B cell (primary cell): ENCODE data around the gene ZNF786. TPM values are rescaled to one million over a fixed set of nuclear protein-coding genes. Genes with fewer than 3 reads are reported as not detected.
A peak's percentile ranks its signal among the peaks of the same experiment; 100 is the strongest.

Source experiments
- ATAC-seq: fragments of 200-7000 bp; cut with Tn5 transposase; one replicate; pipeline ENCODE4 v1.10.0; 2021; ENCODE audit warnings: low read depth, mild to moderate bottlenecking, moderate number of reproducible peaks, moderate library complexity
- CTCF ChIA-PET: fragments of 350-600 bp; sonication (Branson Sonifier 250); formaldehyde crosslinking; loops from one replicate; lab custom pipeline; 2021; ENCODE audit warnings: antibody characterized with exemption, inconsistent platforms; lab: Charles Lee
- POLR2A ChIA-PET: fragments of 350-600 bp; sonication (Branson Sonifier 250); formaldehyde crosslinking; loops from one replicate; lab custom pipeline; 2021; ENCODE audit warnings: antibody characterized with exemption; lab: Charles Lee
- DNase-seq: peaks from one replicate; pipeline ENCODE4 v3.0.0; 2013
- H2AFZ ChIP-seq: 2 replicates; pipeline ENCODE4 v1.6.1; 2012; ENCODE audit warnings: mild to moderate bottlenecking, low read depth, low read length; ENCODE audit not compliant: insufficient read depth, poor library complexity, severe bottlenecking
- H3K27ac ChIP-seq, 2 donors: 1 replicate in 1 of 2; 2 replicates in 1 of 2; pipeline ENCODE4 v1.5.1; 2012 to 2013; ENCODE audit warnings: low read length in 2 of 2, mild to moderate bottlenecking in 2 of 2, moderate library complexity in 1 of 2
- H3K27me3 ChIP-seq, 4 experiments: fragments of 200-600 bp in 1 of 4; sonication (generic) in 1 of 4; replicated peaks in 1 of 4; 1 replicate in 2 of 4; 2 replicates in 2 of 4; pipeline versions ENCODE4 v1.6.1 to v1.7.0; 2013 to 2016; ENCODE audit warnings: low read length in 3 of 4, mild to moderate bottlenecking in 2 of 4, mixed read lengths in 1 of 4, moderate library complexity in 1 of 4; ENCODE audit not compliant: insufficient read depth in 4 of 4, control insufficient read depth in 3 of 4; ENCODE audit errors: control extremely low read depth in 1 of 4
- H3K36me3 ChIP-seq, 2 experiments: replicated peaks in 1 of 2; 1 replicate in 1 of 2; 2 replicates in 1 of 2; pipeline versions ENCODE4 v1.6.1 to v1.7.1; 2013; ENCODE audit warnings: low read length in 1 of 2; ENCODE audit not compliant: insufficient read depth in 2 of 2, control insufficient read depth in 1 of 2; ENCODE audit errors: control extremely low read depth in 1 of 2, extremely low read depth in 1 of 2
- H3K4me1 ChIP-seq, 2 donors: fragments of 200-600 bp in 1 of 2; sonication (generic) in 1 of 2; 1 replicate in 1 of 2; 2 replicates in 1 of 2; pipeline versions ENCODE4 v1.5.1 to v1.6.1; 2013 to 2017; ENCODE audit warnings: low read length in 2 of 2; ENCODE audit not compliant: control insufficient read depth in 2 of 2, insufficient read depth in 2 of 2
- H3K4me2 ChIP-seq: replicated peaks from 2 replicates; pipeline ENCODE3; 2012; ENCODE audit warnings: mild to moderate bottlenecking, low read depth, low read length; ENCODE audit not compliant: poor library complexity, severe bottlenecking
- H3K4me3 ChIP-seq, 5 experiments: fragments of 200-600 bp in 1 of 5; sonication (generic) in 1 of 5; 1 replicate in 3 of 5; 2 replicates in 2 of 5; pipeline versions ENCODE4 v1.5.1 to v1.7.0; 2011 to 2016; ENCODE audit warnings: low read length in 4 of 5, mild to moderate bottlenecking in 4 of 5, low read depth in 2 of 5, control low read depth in 1 of 5, moderate library complexity in 1 of 5; ENCODE audit not compliant: insufficient read depth in 1 of 5; ENCODE audit errors: control extremely low read depth in 1 of 5, extremely low read depth in 1 of 5
- H3K79me2 ChIP-seq: fragments of 200-600 bp; sonication (generic); one replicate; pipeline ENCODE4 v1.6.0; 2016; ENCODE audit warnings: low read length; ENCODE audit not compliant: control insufficient read depth, insufficient read depth
- H3K9ac ChIP-seq: fragments of 200-600 bp; sonication (generic); 2 replicates; pipeline ENCODE4 v1.6.1; 2017; ENCODE audit warnings: mild to moderate bottlenecking, low read length, moderate library complexity
- H3K9me3 ChIP-seq, 3 donors: one replicate each; pipeline versions ENCODE4 v1.6.1 to v1.7.1; 2013; ENCODE audit warnings: low read length in 2 of 3; ENCODE audit not compliant: control insufficient read depth in 2 of 3, insufficient read depth in 1 of 3; ENCODE audit errors: control extremely low read depth in 1 of 3
- H4K20me1 ChIP-seq: 2 replicates; pipeline ENCODE4 v1.6.0; 2012; ENCODE audit warnings: mild to moderate bottlenecking, low read length; ENCODE audit not compliant: insufficient read depth, control insufficient read depth, poor library complexity, severe bottlenecking
- H3K27ac Mint-ChIP-seq: one replicate; pipeline ENCODE4 v1.8.0; 2021; ENCODE audit warnings: mixed read lengths
- H3K27me3 Mint-ChIP-seq: one replicate; pipeline ENCODE4 v1.8.0; 2021; ENCODE audit warnings: mixed read lengths
- H3K4me1 Mint-ChIP-seq: one replicate; pipeline ENCODE4 v1.8.0; 2021; ENCODE audit warnings: mixed read lengths
- H3K4me3 Mint-ChIP-seq: one replicate; pipeline ENCODE4 v1.8.0; 2021; ENCODE audit warnings: mixed read lengths
- H3K9me3 Mint-ChIP-seq: one replicate; pipeline ENCODE4 v1.8.0; 2022; ENCODE audit warnings: mixed read lengths; ENCODE audit not compliant: insufficient read depth
- EZH2 ChIP-seq: IDR thresholded peaks from 2 replicates; pipeline ENCODE4 v1.6.1; 2012; ENCODE audit warnings: borderline replicate concordance, low read depth, mild to moderate bottlenecking, moderate library complexity, low read length; ENCODE audit not compliant: insufficient read depth, poor library complexity, severe bottlenecking
- WGBS: methylation state at CpG from one replicate; pipeline ENCODE4 v1.1.5; 2013; ENCODE audit warnings: missing lambda C conversion rate; ENCODE audit not compliant: insufficient coverage; 5-methylcytosine and 5-hydroxymethylcytosine counted together
- intact Hi-C: fragments of 100-400 bp; cut with micrococcal nuclease; formaldehyde crosslinking; loops from one replicate; pipeline ENCODE4 v1.10.0; 2022
- polyA plus RNA-seq: library from polyadenylated mRNA; depleted of rRNA; stranded (reverse); fragments of >200 nt; gene quantifications from 2 replicates; pipeline ENCODE4 v1.2.3, GENCODE V29; 2012
- small RNA-seq: library from RNA; depleted of rRNA; stranded (forward); fragments of <200 nt; gene quantifications from one replicate; pipeline ENCODE3, GENCODE V24; 2012; ENCODE audit warnings: low replicate concordance, low read depth; ENCODE audit not compliant: insufficient read length
- total RNA-seq, 2 donors: library from RNA; stranded (reverse); fragments of 120-200 nt in 1 of 2; gene quantifications; 1 replicate in 1 of 2; 2 replicates in 1 of 2; pipeline versions ENCODE4 v1.2.3 to v1.2.4, GENCODE V29; 2013 to 2022
- TF ChIP-seq, protein P1 (sequence below): fragments of 200-600 bp; IDR thresholded peaks from one replicate; pipeline ENCODE4 v1.8.0; 2022; ENCODE audit warnings: antibody characterized with exemption, mild to moderate bottlenecking

Gene ZNF786
- total and polyA plus RNA-seq, 2 donors (not counting 1 experiment from before 2014, with no cell fraction given) = 6.4 to 14.7 TPM

DNA sequence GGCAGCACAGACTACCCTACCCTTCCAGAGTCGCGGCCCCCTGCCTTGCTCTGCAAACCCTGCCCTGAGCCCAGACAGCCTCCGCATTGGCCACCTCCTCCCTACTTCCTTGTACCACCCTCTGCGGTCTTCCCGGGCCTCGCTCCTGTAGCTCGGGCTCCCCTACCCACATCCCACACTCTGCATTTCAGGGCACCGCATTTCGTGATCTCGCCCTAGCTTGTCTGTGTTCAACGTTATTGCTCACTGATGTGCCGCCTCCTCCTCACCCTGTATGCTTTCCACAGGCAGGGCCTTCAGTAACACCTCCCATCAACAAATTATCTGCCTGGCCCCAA, 68.8 kb downstream of the ZNF786 start:
- DNase-seq (no peak), ATAC-seq (no peak)
- Histone ChIP-seq H3K4me3 (no peak overlapping the region), H3K9me3 (no peaks in the 10 kb centered on the region), H3K27ac (no peak overlapping the region), H3K27me3 (no peaks in the 10 kb centered on the region), H3K36me3 (peaks cover 3 to 11% of the 10 kb centered on the region in 2 experiments), H4K20me1 (peaks cover 22% of the 10 kb centered on the region), H3K4me1 (peaks cover 2 to 8% of the 10 kb centered on the region in 2 donors), H3K4me2 (no peak overlapping the region), H3K79me2 (peaks cover 52% of the 10 kb centered on the region), H2AFZ (no peak overlapping the region), H3K9ac (no peak overlapping the region)
- no peaks in the 10 kb centered on the region for H3K27me3 Mint-ChIP-seq
- H3K27ac Mint-ChIP-seq = no peak overlapping the region
- 79% methylated on average over 12 of the region's 12 CpGs for WGBS
- intact Hi-C loops = loop anchor here (10.0 kb wide), 1 partner anchor 243 kb away; the partner anchor contains the start of gene ZNF783
- peak overlapping the region; percentile 27 for H3K4me3 Mint-ChIP-seq
- ChIA-PET POLR2A (interaction anchor here (0.7 kb wide), 1 partner anchor 558 kb away, joined by 4 read pairs; no protein-coding TSS in a partner anchor), CTCF (interaction anchor here (0.9 to 1.1 kb wide), 3 partner anchors 16 to 44 kb away, joined by 3 to 4 read pairs (median 3); no protein-coding TSS in a partner anchor)
- H3K9me3 Mint-ChIP-seq = no peaks in the 10 kb centered on the region
- TF ChIP-seq, protein P1, sequence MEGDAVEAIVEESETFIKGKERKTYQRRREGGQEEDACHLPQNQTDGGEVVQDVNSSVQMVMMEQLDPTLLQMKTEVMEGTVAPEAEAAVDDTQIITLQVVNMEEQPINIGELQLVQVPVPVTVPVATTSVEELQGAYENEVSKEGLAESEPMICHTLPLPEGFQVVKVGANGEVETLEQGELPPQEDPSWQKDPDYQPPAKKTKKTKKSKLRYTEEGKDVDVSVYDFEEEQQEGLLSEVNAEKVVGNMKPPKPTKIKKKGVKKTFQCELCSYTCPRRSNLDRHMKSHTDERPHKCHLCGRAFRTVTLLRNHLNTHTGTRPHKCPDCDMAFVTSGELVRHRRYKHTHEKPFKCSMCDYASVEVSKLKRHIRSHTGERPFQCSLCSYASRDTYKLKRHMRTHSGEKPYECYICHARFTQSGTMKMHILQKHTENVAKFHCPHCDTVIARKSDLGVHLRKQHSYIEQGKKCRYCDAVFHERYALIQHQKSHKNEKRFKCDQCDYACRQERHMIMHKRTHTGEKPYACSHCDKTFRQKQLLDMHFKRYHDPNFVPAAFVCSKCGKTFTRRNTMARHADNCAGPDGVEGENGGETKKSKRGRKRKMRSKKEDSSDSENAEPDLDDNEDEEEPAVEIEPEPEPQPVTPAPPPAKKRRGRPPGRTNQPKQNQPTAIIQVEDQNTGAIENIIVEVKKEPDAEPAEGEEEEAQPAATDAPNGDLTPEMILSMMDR = no peak
- TF ChIP-seq EZH2 = no peak
- peaks cover 29% of the 10 kb centered on the region for H3K4me1 Mint-ChIP-seq

DNA sequence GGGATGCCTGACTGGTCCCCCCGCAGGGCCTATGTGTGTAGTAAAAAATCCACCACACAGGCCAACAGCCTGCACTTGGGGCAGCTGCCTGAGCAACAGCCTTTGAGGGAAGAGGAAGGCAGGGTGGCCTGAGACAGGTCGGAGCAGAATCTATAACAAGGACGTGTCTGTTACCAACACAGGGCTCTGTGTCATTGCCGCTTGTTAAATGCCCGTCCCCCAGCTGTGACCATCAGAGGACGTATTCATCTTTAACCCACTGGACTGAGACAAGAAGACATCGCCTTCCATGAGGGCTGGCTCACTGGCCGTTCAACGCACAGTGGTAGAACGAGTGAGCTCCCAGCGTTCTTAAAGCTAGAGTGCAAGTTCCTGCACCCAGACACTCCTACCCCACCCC, 70.0 kb downstream of the ZNF786 start:
- ChIA-PET CTCF (interaction anchor here (1.4 kb wide), 1 partner anchor 15 kb away, joined by 4 read pairs; no protein-coding TSS in a partner anchor), POLR2A (no interaction called here)
- H3K27ac Mint-ChIP-seq = no peak overlapping the region
- peaks cover 21% of the 10 kb centered on the region for H4K20me1 ChIP-seq
- H3K4me1 Mint-ChIP-seq = peaks cover 22% of the 10 kb centered on the region
- peaks cover 46% of the 10 kb centered on the region for H3K79me2 ChIP-seq
- no peaks in the 10 kb centered on the region for H3K27me3 ChIP-seq
- no peak overlapping the region for H3K4me3 Mint-ChIP-seq
- H3K27me3 Mint-ChIP-seq = no peaks in the 10 kb centered on the region
- H3K4me3 ChIP-seq = no peak overlapping the region
- intact Hi-C loops = loop anchor here (10.0 kb wide), 1 partner anchor 244 kb away; the partner anchor contains the start of gene ZNF783
- WGBS = 98% methylated on average over 10 of the region's 11 CpGs
- no peak overlapping the region for H2AFZ ChIP-seq
- DNase-seq (no peak), ATAC-seq (no peak)
- no peak for TF ChIP-seq EZH2
- TF ChIP-seq, protein P1 = no peak
- peaks cover 4 to 15% of the 10 kb centered on the region in 2 experiments for H3K36me3 ChIP-seq
- no peaks in the 10 kb centered on the region for H3K4me1 ChIP-seq
- H3K4me2 ChIP-seq = no peak overlapping the region
- no peaks in the 10 kb centered on the region for H3K9me3 ChIP-seq
- H3K9ac ChIP-seq = no peak overlapping the region
- H3K9me3 Mint-ChIP-seq = no peaks in the 10 kb centered on the region
- H3K27ac ChIP-seq = no peak overlapping the region

Small RNAs within 50 kb of the gene (small RNA-seq; reads per million reads assigned to genes)
- not detected for gene COX6B1P1
- not detected for gene RN7SL521P
- gene RNU6-650P = not detected

Other genes with a start within 250 kb of the ZNF786 start
- gene EZH2, start 206.4 kb downstream of the ZNF786 start, total RNA-seq = 7.6 and 10.3 TPM in 2 replicates
- gene EZH2, start 206.4 kb downstream of the ZNF786 start, polyA plus RNA-seq = 5.1 and 10.6 TPM in 2 replicates
- 34.7 and 36.5 TPM in 2 replicates for gene PDIA4, start 62.2 kb downstream of the ZNF786 start, total RNA-seq
- gene PDIA4, start 62.2 kb downstream of the ZNF786 start, polyA plus RNA-seq = 31.6 and 38.1 TPM in 2 replicates
- gene ZNF425, start 35.6 kb upstream of the ZNF786 start, total RNA-seq = 2.8 and 3.3 TPM in 2 replicates
- gene ZNF425, start 35.6 kb upstream of the ZNF786 start, polyA plus RNA-seq = 0.48 and 0.85 TPM in 2 replicates
- 21.7 and 22.5 TPM in 2 replicates for gene ZNF398, start 56.7 kb upstream of the ZNF786 start, total RNA-seq
- 6.4 and 7.7 TPM in 2 replicates for gene ZNF398, start 56.7 kb upstream of the ZNF786 start, polyA plus RNA-seq
- 25.7 and 26.8 TPM in 2 replicates for gene ZNF282, start 104.8 kb upstream of the ZNF786 start, total RNA-seq
- gene ZNF282, start 104.8 kb upstream of the ZNF786 start, polyA plus RNA-seq = 5.8 and 8.3 TPM in 2 replicates
- gene ZNF212, start 148.9 kb upstream of the ZNF786 start, total RNA-seq = 22.5 and 25.7 TPM in 2 replicates
- 8.1 and 12.8 TPM in 2 replicates for gene ZNF212, start 148.9 kb upstream of the ZNF786 start, polyA plus RNA-seq
- 43.8 and 44.8 TPM in 2 replicates for gene ZNF783, start 171.5 kb upstream of the ZNF786 start, total RNA-seq
- gene ZNF783, start 171.5 kb upstream of the ZNF786 start, polyA plus RNA-seq = 35.3 and 38.1 TPM in 2 replicates